Loucy (cell line): ENCODE data around the gene EIF3F.

ENCODE experiments used
- EZH2phosphoT487 ChIP-seq: fragments of 200-600 bp; IDR thresholded peaks from 2 replicates; pipeline ENCODE4 v1.6.1; 2018; ENCODE audit warnings: antibody characterized with exemption, mild to moderate bottlenecking, moderate library complexity, borderline replicate concordance
- TF ChIP-seq, protein P1 (sequence below): fragments of 200-600 bp; sonication (generic); conservative IDR thresholded peaks from 2 replicates; pipeline ENCODE4 v1.5.1; 2014; ENCODE audit warnings: mild to moderate bottlenecking, antibody characterized with exemption, low read length

DNA sequence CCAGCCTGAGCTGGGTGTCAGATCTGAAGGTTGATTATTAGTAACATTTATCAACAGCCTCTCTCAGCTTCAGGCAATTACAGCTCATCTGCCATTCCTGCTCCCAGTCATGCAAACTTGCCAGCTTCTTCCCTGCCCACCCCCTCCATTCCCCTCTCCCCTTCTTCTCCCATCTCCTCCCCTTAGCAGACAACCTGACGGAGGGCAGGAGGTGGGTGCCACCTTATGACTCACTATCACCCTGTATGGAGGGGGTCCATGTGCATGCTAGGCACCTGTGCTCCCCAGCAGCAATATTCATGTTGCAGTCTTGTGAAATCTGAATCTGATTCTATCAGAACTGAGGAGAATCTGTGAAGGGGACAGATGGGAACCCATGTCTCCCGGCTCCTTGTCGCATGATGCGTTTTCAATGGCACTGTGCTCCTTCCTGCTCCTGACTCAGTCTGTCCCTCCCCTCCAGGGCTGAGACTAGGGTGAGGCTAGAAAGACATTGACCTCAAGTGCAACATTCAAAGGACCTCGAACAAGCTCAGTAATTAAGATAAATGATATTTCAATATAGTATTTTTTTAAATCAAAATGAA is 47.6 kb downstream of the EIF3F start:
- TF ChIP-seq, protein P1, sequence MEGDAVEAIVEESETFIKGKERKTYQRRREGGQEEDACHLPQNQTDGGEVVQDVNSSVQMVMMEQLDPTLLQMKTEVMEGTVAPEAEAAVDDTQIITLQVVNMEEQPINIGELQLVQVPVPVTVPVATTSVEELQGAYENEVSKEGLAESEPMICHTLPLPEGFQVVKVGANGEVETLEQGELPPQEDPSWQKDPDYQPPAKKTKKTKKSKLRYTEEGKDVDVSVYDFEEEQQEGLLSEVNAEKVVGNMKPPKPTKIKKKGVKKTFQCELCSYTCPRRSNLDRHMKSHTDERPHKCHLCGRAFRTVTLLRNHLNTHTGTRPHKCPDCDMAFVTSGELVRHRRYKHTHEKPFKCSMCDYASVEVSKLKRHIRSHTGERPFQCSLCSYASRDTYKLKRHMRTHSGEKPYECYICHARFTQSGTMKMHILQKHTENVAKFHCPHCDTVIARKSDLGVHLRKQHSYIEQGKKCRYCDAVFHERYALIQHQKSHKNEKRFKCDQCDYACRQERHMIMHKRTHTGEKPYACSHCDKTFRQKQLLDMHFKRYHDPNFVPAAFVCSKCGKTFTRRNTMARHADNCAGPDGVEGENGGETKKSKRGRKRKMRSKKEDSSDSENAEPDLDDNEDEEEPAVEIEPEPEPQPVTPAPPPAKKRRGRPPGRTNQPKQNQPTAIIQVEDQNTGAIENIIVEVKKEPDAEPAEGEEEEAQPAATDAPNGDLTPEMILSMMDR = no peak
- no peak for TF ChIP-seq EZH2phosphoT487
